Superior temporal gyrus (tissue), 1 donor: ENCODE data around the gene ESRP2.

Experiments used
- DNase-seq: peaks from one replicate; pipeline ENCODE4 v3.0.0-alpha.2; 2016; ENCODE audit errors: extremely low spot score

The ESRP2 gene

GRCh38 chr16:68237243-68238028 is 1.5 kb upstream of the ESRP2 start:
- peak; percentile 96 for DNase-seq

GRCh38 chr16:68236826-68237242 is 907 bp upstream of the ESRP2 start:
- peak; percentile 48 for DNase-seq

- no peak for DNase-seq
Observed at GRCh38 chr16:68236137-68236825, 354 bp upstream of the ESRP2 start.

- no peak for DNase-seq
Observed at GRCh38 chr16:68235108-68235886, 630 bp downstream of the ESRP2 start.

GRCh38 chr16:68234188-68235107 is 1.5 kb downstream of the ESRP2 start:
- DNase-seq = no peak

GRCh38 chr16:68233835-68234187 is 2.1 kb downstream of the ESRP2 start:
- DNase-seq = no peak

GRCh38 chr16:68233085-68233834 is 2.7 kb downstream of the ESRP2 start:
- no peak for DNase-seq

- no peak for DNase-seq
Observed at GRCh38 chr16:68232335-68232734, 3.6 kb downstream of the ESRP2 start.

GRCh38 chr16:68231384-68232136 is 4.4 kb downstream of the ESRP2 start:
- no peak for DNase-seq

GRCh38 chr16:68230956-68231355 is 5.0 kb downstream of the ESRP2 start:
- DNase-seq = no peak

- no peak for DNase-seq
Observed at GRCh38 chr16:68230176-68230571, 5.8 kb downstream of the ESRP2 start.

- peak; percentile 92 for DNase-seq
Observed at GRCh38 chr16:68229431-68230175, 6.3 kb downstream of the ESRP2 start.

- no peak for DNase-seq
Observed at GRCh38 chr16:68228652-68229051, 7.3 kb downstream of the ESRP2 start.

GRCh38 chr16:68227850-68228553 is 7.9 kb downstream of the ESRP2 start:
- no peak for DNase-seq

- DNase-seq = no peak
Observed at GRCh38 chr16:68227183-68227793, 8.6 kb downstream of the ESRP2 start.

- no peak for DNase-seq
Observed at GRCh38 chr16:68226116-68226515, 9.8 kb downstream of the ESRP2 start.

- no peak for DNase-seq
Observed at GRCh38 chr16:68223072-68223471, 12.9 kb downstream of the ESRP2 start.

GRCh38 chr16:68219725-68220351 is 16.1 kb downstream of the ESRP2 start:
- DNase-seq = no peak
